ENCODE results near the gene FRAT2. TPM values are rescaled to one million over a fixed set of nuclear protein-coding genes. Genes with fewer than 3 reads are reported as not detected.

Gene FRAT2
- total and polyA plus RNA-seq, 2 of the 13 experiments (the other 11 are each of a cell fraction or from before 2014, with no cell fraction given): 7.2 to 14.1 TPM

GRCh38 chr10:97328646-97329453 is 5.7 kb downstream of the FRAT2 start (continued):
- TF ChIP-seq NONO (IDR thresholded peaks at IDR 0.05): no peak
- 0 out of 2 replicates have a peak, but pooled peaks have one; percentile 49 for TF ChIP-seq NONO (CRISPR knock-in tag; conservative IDR thresholded peaks at IDR 0.05)
- no peak for TF ChIP-seq HMGA1 (CRISPR knock-in tag; conservative IDR thresholded peaks at IDR 0.05)
- no peak for TF ChIP-seq MTA1 (CRISPR knock-in tag; IDR thresholded peaks at IDR 0.05; ENCODE audit: borderline replicate concordance)
- no peak for TF ChIP-seq ZNF513 (CRISPR knock-in tag; conservative IDR thresholded peaks at IDR 0.05)
- TF ChIP-seq JDP2 (CRISPR knock-in tag; IDR thresholded peaks at IDR 0.05; ENCODE audit: borderline replicate concordance): no peak; the same call in 1 of the 2 replicates
- no peak for TF ChIP-seq U2AF2 (IDR thresholded peaks at IDR 0.05; ENCODE audit: low read depth, low read length)
- TF ChIP-seq ZNF749 (CRISPR knock-in tag; IDR thresholded peaks at IDR 0.05; ENCODE audit: borderline replicate concordance): no peak
- TF ChIP-seq ZNF788 (CRISPR knock-in tag; IDR thresholded peaks at IDR 0.05; ENCODE audit: borderline replicate concordance): no peak
- TF ChIP-seq BCL3 (CRISPR knock-in tag; IDR thresholded peaks at IDR 0.05): no peak
- no peak for TF ChIP-seq ARID3A (IDR thresholded peaks at IDR 0.05; ENCODE audit: low read depth, low read length)
- peak; percentile 72; the same call in 1 of the 2 replicates for TF ChIP-seq NR2F2 (IDR thresholded peaks at IDR 0.05; ENCODE audit: borderline replicate concordance, low read depth)
- no peak for TF ChIP-seq CEBPZ (IDR thresholded peaks at IDR 0.05; ENCODE audit: low read length)
- peak; percentile 33; the same call in 1 of the 2 replicates for TF ChIP-seq HOMEZ (CRISPR knock-in tag; IDR thresholded peaks at IDR 0.05; ENCODE audit: low read depth)
- no peak for TF ChIP-seq ZBTB1 (CRISPR knock-in tag; IDR thresholded peaks at IDR 0.05; ENCODE audit: borderline replicate concordance)
- TF ChIP-seq ZNF546 (CRISPR knock-in tag; conservative IDR thresholded peaks at IDR 0.05): no peak
- 0 out of 2 replicates have a peak, but pooled peaks have one; percentile 42 for TF ChIP-seq GLI4 (CRISPR knock-in tag; IDR thresholded peaks at IDR 0.05; ENCODE audit: borderline replicate concordance)
- no peak for TF ChIP-seq NPAS2 (CRISPR knock-in tag; IDR thresholded peaks at IDR 0.05; ENCODE audit: borderline replicate concordance)
- TF ChIP-seq ZNF431 (CRISPR knock-in tag; IDR thresholded peaks at IDR 0.05; ENCODE audit: borderline replicate concordance, low read depth): 0 out of 2 replicates have a peak, but pooled peaks have one; percentile 40
